ENCODE measurements around the gene SDR42E2.

DNA sequence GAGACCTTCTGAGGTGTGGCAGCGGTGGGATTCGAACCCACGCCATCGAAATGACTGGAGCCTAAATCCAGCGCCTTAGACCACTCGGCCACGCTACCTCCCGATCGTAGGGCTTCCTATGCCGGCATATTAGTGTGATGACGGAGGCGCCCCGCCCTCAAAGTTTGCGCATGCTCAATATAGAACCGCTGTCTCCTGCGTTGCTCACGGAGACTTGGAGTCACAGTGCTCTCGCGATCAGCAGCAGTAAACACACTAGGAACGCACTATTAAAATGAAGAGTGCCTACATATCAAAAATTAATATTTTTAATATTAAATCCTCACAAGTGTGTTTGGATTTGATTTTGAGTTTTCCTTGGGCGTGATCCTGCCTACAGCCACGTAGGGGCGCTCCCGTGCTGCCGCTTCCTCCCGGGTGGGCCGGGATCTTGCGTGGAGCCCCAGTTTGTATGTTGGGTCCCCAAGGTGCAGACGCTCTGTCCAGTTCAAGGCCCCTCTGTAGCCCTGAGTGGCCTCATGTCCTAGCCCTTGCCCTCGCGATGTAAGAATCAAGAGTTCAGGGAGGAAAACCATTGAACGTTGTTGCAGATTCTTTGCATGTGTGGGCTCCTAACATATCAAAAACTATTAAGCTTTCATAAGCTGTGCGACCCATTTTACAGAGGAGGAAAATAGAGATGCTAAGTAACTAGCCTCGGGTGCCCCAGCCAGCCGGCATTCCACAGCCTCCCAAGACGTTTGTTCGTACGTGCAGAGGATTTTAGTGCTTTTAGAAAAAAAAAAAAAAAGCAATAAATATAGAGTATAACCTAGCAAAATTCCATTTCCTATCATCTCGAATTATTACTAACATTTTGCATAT, 33.6 kb downstream of the SDR42E2 start:
- TF ChIP-seq CTCF (IDR thresholded peaks at IDR 0.05; ENCODE audit: low read depth, low read length, missing input control) (peak; percentile 77), SP1 (IDR thresholded peaks at IDR 0.05) (peak; percentile 21)
